GM18517 (cell line): Measurements from ENCODE around the gene PRDX4.
"Not testable (repeated sequence)": the region's sequence is repeated elsewhere in the genome, so short reads cannot be mapped to it uniquely, and the experiment has no call there.

ENCODE experiments used
- ATAC-seq: cut with Tn5 transposase; IDR thresholded peaks from one replicate; pipeline ENCODE4 v1.9.1; 2021; ENCODE audit warnings: mild to moderate bottlenecking, moderate library complexity; ENCODE audit not compliant: unreplicated experiment

Gene PRDX4

DNA sequence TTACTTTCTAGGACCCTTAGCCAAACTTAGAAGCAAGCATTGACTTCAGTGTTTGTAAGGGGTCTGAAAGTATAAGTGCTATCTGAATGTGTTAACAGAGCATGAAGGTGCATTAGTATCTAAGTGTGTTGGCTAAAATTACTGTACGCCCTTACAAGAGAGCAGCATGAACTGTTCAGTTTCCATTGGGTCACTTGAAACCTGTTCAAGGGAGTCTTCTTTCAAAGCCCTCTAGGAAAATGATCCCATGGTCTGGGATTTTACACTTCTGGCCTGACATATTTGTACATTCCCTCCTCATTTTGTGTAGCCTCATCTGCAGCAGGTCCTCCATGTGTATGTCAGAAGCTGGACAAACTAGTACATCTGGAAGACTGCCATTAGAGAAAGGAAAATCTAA is 3.2 kb downstream of the PRDX4 start:
- ATAC-seq, result no peak

DNA sequence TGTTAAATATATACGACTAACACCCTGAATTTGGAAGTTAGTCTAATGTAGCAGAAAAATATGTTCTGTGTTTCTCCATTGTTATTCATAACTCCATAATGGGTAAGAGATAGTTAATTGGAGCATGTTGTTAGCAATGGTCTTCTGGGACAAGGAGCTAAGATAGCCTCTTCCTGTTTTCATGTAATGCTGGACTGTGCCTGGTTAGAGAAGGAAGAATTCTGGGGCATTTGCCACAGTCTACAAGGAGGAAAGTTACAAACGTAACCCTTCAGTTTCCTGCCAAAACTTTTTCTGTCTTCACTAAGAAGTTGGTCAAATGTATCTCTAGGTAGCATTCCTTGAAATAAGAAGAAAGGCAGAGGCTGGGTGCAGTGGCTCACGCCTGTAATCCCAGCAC is 5.8 kb downstream of the PRDX4 start:
- no peak for ATAC-seq

DNA sequence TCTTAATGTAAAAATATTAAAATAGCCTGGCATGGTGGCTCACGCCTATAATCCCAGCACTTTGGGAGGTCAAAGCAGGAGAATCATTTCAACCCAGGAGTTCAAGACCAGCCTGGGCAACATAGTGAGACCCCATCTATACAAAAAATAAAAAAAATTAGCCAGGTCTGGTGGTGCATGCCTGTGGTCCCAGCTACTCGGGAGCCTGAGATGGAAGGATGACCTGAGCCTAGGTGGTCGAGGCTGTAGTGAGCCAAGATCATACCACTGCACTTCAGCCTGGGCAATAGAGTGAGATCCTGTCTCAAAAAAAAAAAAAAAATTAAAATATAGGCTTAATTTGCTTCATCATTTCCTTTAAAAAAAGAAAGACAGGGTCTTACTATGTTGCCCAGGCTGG is 9.2 kb downstream of the PRDX4 start:
- ATAC-seq, result not testable (repeated sequence)

DNA sequence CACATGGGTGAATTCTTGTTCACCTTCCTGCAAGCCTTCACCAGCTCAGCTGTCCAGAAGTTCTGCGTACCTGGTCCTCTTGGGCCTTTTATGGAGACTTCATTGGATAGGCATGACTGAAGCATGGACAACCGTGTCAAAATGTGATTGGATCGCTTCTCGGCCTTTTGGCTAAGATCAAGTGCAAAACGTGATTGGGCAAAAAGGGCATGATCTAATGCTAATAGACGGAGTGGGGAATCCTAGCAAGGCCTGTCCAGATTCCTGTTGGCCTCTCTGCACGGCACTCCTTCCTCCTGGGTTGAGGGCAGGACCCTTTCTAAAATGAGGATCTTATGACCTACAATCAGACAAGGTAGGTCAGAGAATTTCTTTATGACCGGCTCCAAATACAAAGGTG is 24.9 kb downstream of the PRDX4 start:
- no peak for ATAC-seq

DNA sequence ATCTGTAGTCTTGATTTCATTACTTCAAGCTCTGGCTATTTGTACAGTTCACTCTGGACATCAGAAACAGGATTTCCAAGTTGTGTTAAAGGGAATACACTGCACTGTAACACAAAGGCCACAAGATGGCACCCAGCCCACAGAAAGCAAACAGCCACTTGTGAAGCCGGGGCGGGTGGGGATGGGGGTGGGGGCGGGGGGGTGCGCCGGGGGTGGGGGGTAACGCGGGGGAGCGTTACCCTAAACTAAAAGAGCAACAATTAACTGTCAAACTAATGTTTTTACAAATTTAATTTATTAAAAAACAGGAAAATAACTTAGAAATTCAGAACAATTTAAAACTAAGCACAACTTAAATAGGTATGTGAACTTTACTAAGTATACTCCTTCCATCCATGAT is 27.3 kb downstream of the PRDX4 start:
- peak; percentile 69 for ATAC-seq

DNA sequence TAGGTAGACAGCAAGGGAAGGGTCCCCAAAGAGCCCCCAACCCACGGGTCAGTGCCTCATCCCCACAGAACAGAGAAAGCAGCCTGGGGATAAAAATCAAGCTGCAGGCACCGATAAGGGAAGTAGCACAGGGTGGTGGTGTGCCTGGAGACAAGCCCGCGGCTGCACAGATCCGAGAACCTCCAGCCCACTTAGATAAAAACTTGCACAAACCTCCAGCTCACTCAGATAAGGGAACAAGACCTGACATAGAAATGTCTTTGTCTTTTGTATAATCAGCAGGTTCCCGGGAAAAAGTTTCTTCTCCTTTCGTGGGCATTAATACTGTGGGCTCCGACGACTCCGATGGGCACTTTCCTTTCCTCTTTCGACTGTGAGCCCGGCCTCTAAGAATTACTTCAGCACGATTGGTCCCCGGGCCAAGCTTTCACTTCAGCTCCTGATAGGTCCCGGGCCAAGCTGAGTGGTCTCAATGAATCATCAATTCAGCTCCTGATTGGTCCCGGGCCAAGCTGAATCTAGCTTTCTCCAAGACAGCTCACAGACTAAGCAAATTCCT is 32.4 kb downstream of the PRDX4 start:
- peak; percentile 75 for ATAC-seq

DNA sequence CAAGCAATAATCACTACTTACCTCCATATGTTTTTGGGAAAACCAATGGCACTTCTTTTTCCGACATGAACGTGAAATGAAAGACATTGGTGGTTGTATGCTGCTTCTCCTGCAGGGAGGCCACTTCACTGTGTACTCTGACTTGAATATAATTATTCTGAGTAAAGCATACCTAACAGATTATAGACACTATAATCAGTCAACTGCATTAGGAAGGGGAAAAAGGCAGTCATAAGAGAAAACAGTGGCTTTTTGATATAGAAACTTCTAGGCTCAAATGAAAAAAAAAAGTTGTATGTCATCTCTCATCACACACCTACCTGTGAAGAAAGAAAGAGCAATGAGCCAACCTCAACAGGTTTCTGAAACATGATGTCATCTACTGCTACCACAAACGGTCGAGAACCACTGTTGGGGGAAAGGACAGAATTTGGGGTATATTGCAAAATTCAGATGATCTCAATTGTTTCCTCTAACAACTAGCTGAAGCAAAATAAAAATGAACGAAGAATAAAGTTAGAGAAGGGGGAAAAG is 37.4 kb downstream of the PRDX4 start:
- no peak for ATAC-seq

DNA sequence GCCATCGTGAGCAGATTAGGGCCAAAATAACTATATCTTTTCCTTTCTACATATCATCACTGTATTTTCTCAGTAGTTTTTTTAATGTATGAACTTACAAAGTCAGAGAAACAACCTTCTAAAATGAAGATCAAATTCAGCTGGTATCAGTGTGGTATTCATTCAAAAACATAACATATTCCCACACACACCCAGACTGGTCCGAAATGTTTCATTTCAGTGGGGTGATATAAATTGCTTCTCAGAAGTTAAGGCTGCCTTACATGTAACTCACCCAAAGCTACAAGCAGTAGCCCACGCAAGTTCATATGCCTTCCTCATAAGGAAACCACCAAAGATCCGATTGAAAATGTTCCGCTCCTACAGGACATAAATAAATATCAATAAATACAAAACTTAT is 37.9 kb downstream of the PRDX4 start:
- no peak for ATAC-seq

DNA sequence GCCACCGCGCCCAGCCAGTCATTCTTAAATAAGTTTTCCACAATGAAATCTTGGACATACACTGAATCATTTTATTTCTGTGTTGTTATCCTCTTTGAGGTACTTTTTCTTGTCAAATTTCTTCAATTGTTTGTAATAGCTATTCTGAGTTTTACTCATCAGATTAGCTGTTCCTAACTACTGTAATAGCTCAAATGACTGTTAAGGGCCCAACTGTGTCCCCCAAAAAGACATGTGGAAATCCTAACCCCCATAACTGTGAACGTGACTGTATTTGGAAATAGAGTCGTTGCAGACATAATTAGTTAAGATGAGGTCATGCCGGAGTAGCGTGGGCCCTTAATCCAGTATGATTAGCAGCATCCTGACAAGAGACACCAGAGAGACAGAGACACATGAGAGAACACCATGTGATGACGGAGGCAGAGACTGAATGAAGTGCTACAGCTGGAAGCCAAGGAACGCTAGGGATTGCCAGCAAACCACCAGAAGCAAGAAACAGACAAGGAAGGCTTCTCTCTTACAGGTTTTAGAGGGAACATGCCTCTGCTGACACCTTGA is 52.9 kb downstream of the PRDX4 start:
- no peak for ATAC-seq

DNA sequence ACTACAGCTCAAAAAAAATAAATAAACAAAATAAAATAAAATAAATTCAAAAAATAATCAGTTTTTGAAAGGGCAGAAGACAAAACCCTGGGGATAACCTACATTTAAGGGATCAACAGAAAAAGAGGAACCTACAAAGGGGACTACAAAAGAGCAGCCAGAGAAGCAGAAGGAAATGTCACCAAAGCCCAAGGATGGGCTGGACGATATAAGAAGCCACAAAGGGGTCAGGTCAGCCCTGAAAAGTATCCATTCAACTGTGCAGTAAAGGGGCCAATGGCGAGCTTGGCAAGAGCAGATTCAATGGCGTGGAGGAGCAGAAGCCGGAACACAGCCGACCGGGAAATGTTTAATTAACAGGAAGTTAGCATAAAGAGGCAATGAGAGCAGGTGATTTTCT is 58.9 kb downstream of the PRDX4 start:
- ATAC-seq, result no peak

DNA sequence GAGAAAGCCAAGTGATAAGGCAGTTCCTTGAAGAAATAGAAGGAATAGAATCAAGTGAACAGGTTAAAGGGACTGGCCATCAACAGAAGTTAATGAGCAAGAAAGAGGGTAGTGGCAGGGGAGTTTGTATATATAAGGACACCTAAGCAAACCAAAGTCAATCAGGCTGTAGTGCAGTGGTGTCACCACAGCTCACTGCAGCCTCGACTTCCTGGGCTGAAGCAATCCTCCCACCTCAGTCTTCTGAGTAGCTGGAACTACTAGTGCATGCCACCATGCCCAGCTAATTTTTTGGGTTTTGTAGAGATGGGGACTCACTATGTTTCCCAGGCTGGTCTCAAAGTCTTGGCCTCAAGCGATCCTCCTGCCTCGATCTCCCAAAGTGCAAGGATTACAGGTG is 59.9 kb downstream of the PRDX4 start:
- ATAC-seq, result no peak

DNA sequence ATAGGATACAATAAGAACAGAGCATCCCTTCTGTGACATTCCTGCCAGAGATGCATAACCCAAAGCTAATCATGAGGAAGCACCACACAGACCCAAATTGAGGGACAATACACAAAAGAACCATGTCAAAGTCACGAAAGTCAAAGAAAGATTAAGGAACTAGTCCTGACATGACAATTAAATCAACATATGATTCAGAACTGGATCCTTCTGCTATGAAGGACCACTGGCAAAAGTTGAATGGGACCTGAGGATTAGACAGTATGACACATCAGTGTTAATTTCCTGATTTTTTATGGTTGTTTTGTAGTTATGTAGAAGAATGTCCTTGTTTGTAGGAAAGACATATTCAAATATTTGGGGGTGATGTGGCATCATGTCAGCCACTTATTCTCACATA is 61.9 kb downstream of the PRDX4 start:
- no peak for ATAC-seq

DNA sequence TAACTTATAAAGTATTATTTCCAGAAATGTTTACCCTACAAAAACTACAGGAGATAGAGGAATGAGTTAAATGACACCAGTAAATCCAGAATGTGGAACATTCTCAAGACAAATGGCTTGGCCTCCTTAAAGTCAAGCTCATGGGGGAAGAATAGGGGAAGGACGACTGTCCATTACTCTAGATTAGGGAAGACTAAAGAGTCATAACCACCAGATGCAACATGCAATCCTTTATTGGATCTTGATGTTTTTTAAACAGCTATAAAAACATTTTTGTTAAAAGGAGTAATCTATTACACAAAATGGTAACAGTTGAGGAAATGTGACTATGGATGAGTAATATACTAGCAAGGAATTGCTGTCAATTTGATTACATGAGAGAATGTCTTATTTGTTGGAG is 64.7 kb downstream of the PRDX4 start:
- ATAC-seq, result no peak

DNA sequence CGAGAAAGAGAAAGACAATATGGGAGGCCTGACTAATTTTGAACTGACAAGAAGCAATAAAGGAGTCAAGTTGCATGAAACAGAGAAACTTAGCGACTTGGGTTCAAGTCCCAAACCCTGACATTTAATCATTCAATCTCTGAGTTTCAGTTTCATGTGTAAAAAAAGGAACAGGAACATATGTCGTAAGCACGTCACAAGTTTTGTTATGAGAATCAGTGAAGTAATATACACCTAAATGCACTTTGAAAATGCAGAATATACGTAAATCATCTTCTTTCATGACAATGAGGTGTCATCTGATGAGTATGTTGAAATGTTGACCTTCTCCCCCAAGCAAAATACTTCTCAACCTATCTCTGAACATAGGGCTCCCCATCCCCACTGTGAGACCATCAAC is 65.4 kb downstream of the PRDX4 start:
- peak; percentile 88 for ATAC-seq
